GM12873 (cell line): ENCODE data around the gene PLEKHG7.

Source experiments
- TF ChIP-seq, protein P1 (sequence below): IDR thresholded peaks from 2 replicates; pipeline ENCODE4 v1.5.1; 2012; ENCODE audit warnings: low read depth, mild to moderate bottlenecking, moderate library complexity, low read length, control low read depth; ENCODE audit not compliant: insufficient read depth; ENCODE audit errors: missing control alignments

The PLEKHG7 gene

DNA sequence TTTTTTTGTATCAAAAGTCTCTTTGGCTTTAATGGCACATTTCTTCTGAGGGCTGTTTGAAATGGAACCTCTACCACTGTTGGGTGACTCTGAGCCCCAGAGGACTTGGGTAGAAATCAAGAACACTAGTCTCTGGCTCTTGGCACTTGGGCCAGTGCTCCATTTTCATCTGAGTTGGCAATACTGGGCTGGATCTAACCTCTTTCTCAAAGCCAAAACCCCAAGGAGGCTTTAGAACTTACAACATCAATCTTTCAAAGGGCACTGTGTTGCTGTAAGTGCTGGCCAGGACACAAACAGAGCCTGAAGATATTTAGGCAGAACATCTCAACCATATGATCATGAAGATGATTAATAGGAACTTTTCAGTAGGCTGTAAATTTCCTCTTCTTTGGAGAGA, 34.0 kb upstream of the PLEKHG7 start:
- TF ChIP-seq, protein P1, sequence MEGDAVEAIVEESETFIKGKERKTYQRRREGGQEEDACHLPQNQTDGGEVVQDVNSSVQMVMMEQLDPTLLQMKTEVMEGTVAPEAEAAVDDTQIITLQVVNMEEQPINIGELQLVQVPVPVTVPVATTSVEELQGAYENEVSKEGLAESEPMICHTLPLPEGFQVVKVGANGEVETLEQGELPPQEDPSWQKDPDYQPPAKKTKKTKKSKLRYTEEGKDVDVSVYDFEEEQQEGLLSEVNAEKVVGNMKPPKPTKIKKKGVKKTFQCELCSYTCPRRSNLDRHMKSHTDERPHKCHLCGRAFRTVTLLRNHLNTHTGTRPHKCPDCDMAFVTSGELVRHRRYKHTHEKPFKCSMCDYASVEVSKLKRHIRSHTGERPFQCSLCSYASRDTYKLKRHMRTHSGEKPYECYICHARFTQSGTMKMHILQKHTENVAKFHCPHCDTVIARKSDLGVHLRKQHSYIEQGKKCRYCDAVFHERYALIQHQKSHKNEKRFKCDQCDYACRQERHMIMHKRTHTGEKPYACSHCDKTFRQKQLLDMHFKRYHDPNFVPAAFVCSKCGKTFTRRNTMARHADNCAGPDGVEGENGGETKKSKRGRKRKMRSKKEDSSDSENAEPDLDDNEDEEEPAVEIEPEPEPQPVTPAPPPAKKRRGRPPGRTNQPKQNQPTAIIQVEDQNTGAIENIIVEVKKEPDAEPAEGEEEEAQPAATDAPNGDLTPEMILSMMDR = no peak

- TF ChIP-seq, protein P1 = no peak
Observed at GRCh38 chr12:92673756-92674155, 29.0 kb upstream of the PLEKHG7 start.

DNA sequence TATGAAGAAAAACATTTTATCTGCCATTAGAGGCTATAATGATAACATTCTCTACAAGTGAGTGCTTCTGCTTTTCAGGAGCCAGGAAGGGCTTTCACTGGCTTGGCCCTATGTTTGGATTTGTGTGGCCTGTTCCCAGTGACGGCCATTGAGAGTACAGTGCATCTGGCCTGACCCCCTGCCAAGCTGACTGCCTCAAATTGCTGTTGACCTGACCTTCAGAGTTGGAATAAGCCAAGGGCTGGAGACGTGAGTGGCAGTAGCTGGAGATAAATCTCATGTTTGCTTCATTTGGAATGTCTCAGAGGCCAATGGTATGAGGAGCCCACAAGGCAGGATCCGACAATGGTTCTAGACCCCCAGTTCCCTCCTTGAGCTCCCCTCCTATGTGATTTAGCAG, 28.3 kb upstream of the PLEKHG7 start:
- TF ChIP-seq, protein P1 = no peak

DNA sequence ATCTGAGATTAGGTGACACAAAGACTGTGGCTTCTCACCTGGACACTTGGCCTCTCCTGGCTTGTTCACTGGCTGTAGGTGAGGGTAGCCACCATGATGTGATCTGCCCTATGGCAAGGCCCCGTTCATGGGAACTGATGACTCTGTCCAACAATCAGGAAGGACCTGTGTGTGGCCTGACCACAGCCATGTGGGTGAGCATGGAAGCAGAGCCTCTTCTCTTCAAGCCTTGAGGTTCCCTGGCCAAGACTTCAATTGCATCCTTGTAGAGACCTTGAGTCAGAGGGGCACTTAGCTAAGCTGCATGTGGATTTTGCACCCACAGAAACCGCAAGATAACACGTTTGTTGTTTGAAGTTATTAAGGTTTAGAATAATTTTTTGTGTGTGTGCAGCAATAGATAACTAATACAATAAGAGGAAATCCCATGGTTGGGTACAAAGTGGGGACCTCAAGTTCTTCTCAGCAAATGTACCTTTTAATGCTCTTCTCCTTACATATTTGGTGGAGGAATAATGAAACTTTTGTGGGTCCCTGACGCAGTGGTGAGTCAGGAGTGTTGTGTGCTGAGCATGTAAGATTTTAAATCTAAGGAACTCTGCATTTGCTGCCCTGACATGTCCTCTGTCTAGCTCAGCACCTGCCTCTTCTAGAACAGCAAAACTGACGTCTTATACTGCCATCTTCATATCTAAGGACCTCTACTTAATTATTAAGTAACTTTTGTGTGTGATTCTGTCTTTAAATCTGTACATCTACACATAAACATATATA, 27.5 kb upstream of the PLEKHG7 start:
- TF ChIP-seq, protein P1 = no peak

DNA sequence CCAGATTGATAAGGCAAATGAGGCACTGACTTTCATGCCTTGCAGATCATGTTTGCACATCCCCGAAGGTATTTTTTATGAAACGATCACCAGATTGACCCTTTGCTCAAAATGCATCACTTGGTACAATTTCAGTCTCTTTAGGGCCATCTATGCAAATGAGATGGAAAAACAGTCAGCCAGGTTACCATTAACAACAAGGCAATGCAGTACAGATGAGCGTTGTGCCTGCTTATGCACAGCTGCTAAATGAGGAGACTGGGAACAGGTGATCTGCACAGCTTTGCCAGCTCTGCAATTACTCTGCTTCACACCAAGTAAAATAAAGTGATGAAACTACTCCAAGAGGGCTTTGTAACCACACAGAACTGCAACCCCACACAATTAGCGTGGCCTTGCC, 26.1 kb upstream of the PLEKHG7 start:
- TF ChIP-seq, protein P1 = no peak

DNA sequence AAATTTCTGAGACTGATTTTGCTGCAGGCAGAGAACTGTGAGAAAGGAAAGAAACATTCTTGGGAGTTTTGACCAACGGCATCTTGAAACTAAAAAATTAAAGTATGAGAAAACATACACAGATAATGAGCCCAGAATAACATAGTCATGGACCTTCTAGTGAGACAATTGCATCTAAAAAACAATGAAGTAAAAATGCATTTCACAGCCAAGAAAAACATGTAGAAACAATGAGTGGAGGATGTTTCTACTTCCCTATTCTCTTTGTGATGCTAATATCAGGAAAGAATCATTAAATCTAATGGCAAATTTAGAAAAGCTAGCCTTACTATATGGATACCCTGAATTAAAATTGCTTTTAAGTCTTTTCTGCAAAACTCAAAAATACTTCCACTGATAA, 12.2 kb upstream of the PLEKHG7 start:
- TF ChIP-seq, protein P1 = no peak

DNA sequence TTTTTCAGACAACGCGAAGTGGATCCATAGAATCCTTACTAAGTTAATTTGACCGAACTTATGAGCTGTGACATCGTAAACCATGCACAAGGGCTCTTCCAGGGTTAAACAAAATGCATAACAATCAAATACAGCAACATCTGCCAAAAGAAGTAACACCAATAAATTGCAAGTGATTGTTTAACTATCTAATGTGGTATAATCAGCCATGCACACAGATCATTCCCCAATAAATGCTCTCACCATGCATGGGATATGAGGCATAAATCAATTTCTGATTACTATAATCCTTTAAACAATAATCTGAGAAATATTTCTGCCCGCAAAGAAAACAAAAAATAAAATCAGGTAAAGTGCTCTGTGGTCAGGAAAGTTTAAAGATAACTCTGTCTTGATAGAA, 7.7 kb upstream of the PLEKHG7 start:
- TF ChIP-seq, protein P1 = no peak
